ENCODE measurements around the gene ADSL.

The ADSL gene

DNA sequence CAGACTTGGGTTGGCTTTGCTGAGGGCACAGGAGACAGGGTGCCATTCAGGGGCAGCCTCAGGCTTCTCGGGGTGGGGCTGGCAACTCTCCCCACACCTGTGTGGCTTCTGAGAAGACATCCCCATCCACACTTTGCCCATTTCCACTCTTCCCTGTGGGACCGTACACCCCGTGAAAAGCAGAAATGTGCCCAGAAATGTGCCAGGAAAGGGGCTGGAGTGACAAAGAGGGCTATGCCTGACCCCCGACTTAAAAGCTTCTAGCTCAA lies 74.7 kb downstream of the ADSL start:
- H3K79me2 ChIP-seq (ENCODE audit: insufficient read depth, low read length) = no peaks in the 10 kb centered on the region
- no peak overlapping the region for H3K4me3 ChIP-seq (ENCODE audit: low read depth in 1 of 2, low read length in 2 of 2)
- peaks cover 96% of the 10 kb centered on the region for H3K36me3 ChIP-seq (ENCODE audit: insufficient read depth, low read length)
- peaks cover 18% of the 10 kb centered on the region; the same call in 1 of the 2 replicates for H4K20me1 ChIP-seq (ENCODE audit: insufficient read depth, low read length)
- no peak overlapping the region for H3K9ac ChIP-seq (ENCODE audit: low read depth, low read length)
- TF ChIP-seq, protein P1, sequence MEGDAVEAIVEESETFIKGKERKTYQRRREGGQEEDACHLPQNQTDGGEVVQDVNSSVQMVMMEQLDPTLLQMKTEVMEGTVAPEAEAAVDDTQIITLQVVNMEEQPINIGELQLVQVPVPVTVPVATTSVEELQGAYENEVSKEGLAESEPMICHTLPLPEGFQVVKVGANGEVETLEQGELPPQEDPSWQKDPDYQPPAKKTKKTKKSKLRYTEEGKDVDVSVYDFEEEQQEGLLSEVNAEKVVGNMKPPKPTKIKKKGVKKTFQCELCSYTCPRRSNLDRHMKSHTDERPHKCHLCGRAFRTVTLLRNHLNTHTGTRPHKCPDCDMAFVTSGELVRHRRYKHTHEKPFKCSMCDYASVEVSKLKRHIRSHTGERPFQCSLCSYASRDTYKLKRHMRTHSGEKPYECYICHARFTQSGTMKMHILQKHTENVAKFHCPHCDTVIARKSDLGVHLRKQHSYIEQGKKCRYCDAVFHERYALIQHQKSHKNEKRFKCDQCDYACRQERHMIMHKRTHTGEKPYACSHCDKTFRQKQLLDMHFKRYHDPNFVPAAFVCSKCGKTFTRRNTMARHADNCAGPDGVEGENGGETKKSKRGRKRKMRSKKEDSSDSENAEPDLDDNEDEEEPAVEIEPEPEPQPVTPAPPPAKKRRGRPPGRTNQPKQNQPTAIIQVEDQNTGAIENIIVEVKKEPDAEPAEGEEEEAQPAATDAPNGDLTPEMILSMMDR (IDR thresholded peaks at IDR 0.05; ENCODE audit: borderline replicate concordance, extremely low read depth, low read length, poor library complexity, severe bottlenecking) = no peak
- no peak for TF ChIP-seq EZH2 (IDR thresholded peaks at IDR 0.05; ENCODE audit: borderline replicate concordance, low read depth, low read length, severe bottlenecking)
- no peak overlapping the region for H3K4me2 ChIP-seq (ENCODE audit: insufficient read depth, low read length)
- H3K27me3 ChIP-seq (ENCODE audit: insufficient read depth, low read length, poor library complexity) = no peaks in the 10 kb centered on the region
- DNase-seq (no peak), ATAC-seq (ENCODE audit: insufficient read depth, low read depth) (no peak)
- H3K4me1 ChIP-seq (ENCODE audit: insufficient read depth, low read length) = no peaks in the 10 kb centered on the region
- no peak overlapping the region for H2AFZ ChIP-seq (ENCODE audit: low read depth, low read length)
- H3K27ac ChIP-seq (ENCODE audit: low read length) = no peak overlapping the region
- no peaks in the 10 kb centered on the region for H3K9me3 ChIP-seq (ENCODE audit: insufficient read depth, low read length, severe bottlenecking)

DNA sequence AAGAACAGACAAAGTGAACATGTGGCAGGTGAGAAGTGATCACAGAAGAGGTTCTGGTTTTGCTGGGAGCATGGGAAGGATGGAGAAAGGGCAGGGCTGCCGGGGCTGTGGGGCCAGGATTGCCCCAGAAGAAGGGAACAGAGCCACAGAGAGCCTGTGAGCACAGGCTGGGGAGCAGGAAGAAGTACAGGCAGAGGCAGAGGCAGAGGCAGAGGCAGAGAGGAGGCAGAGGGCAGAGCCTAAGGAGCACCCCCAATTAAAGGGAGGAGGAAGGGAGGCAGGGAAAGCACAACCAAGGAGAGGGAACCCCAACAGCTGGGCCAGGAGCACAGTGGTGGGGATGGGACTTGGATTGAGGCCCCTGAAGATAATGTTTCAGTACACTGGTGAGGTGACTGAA lies 75.6 kb downstream of the ADSL start:
- Histone ChIP-seq H3K9ac (ENCODE audit: low read depth, low read length) (no peak overlapping the region), H3K27me3 (ENCODE audit: insufficient read depth, low read length, poor library complexity) (no peaks in the 10 kb centered on the region), H3K9me3 (ENCODE audit: insufficient read depth, low read length, severe bottlenecking) (no peaks in the 10 kb centered on the region), H3K4me2 (ENCODE audit: insufficient read depth, low read length) (no peak overlapping the region), H3K27ac (ENCODE audit: low read length) (no peak overlapping the region), H3K4me3 (ENCODE audit: low read depth in 1 of 2, low read length in 2 of 2) (no peak overlapping the region), H2AFZ (ENCODE audit: low read depth, low read length) (no peak overlapping the region), H3K36me3 (ENCODE audit: insufficient read depth, low read length) (peaks cover 93% of the 10 kb centered on the region), H3K4me1 (ENCODE audit: insufficient read depth, low read length) (no peaks in the 10 kb centered on the region), H4K20me1 (ENCODE audit: insufficient read depth, low read length) (peaks cover 18% of the 10 kb centered on the region; the same call in 1 of the 2 replicates), H3K79me2 (ENCODE audit: insufficient read depth, low read length) (no peaks in the 10 kb centered on the region)
- TF ChIP-seq, protein P1 (IDR thresholded peaks at IDR 0.05; ENCODE audit: borderline replicate concordance, extremely low read depth, low read length, poor library complexity, severe bottlenecking) = no peak
- TF ChIP-seq EZH2 (IDR thresholded peaks at IDR 0.05; ENCODE audit: borderline replicate concordance, low read depth, low read length, severe bottlenecking) = no peak
- ATAC-seq (ENCODE audit: insufficient read depth, low read depth) (no peak), DNase-seq (no peak)

DNA sequence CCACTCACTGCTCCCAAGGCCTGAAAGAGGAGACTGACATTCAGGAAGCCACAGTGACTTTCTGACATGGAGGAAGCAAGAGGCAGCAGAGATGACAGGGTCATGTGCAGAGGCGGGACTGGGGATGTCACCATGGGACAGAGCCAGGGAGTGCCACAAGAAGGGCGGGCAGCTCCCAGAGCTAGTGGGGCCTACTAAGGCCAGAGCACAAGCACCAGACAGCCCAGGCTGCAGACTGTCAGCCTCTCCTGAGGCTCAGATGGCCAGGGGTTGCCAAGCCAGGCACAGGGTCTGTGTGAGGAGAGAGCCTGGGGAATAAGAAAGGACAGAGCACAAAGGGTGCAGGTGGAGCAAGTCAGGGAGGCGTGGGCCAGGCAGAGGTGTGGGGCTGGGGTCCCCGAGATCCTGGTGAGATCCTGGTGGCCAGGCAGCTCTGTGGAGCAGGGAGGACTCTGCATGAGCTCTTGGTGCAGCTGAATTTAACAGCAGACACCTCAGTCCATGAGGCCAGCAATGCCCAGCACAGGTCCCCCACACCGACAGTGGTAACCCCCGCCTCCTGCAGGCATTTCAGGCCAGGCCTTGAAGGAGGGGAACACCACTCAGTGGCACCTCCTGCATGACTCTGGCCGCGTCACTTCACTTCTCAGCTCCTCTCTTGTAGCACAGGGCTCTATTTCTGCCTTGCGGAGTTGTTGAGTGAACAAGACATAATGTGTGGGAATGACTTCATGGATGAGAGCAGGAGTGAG lies 76.4 kb downstream of the ADSL start:
- no peak overlapping the region for H3K4me3 ChIP-seq (ENCODE audit: low read depth in 1 of 2, low read length in 2 of 2)
- H3K4me1 ChIP-seq (ENCODE audit: insufficient read depth, low read length) = no peaks in the 10 kb centered on the region
- H3K27me3 ChIP-seq (ENCODE audit: insufficient read depth, low read length, poor library complexity) = no peaks in the 10 kb centered on the region
- no peaks in the 10 kb centered on the region for H3K79me2 ChIP-seq (ENCODE audit: insufficient read depth, low read length)
- no peak overlapping the region for H3K27ac ChIP-seq (ENCODE audit: low read length)
- no peaks in the 10 kb centered on the region for H3K9me3 ChIP-seq (ENCODE audit: insufficient read depth, low read length, severe bottlenecking)
- no peak overlapping the region for H3K4me2 ChIP-seq (ENCODE audit: insufficient read depth, low read length)
- DNase-seq (no peak), ATAC-seq (ENCODE audit: insufficient read depth, low read depth) (no peak)
- H3K36me3 ChIP-seq (ENCODE audit: insufficient read depth, low read length) = peaks cover 93% of the 10 kb centered on the region
- TF ChIP-seq, protein P1 (IDR thresholded peaks at IDR 0.05; ENCODE audit: borderline replicate concordance, extremely low read depth, low read length, poor library complexity, severe bottlenecking) = no peak
- no peak for TF ChIP-seq EZH2 (IDR thresholded peaks at IDR 0.05; ENCODE audit: borderline replicate concordance, low read depth, low read length, severe bottlenecking)
- H2AFZ ChIP-seq (ENCODE audit: low read depth, low read length) = no peak overlapping the region
- H4K20me1 ChIP-seq (ENCODE audit: insufficient read depth, low read length) = peaks cover 20% of the 10 kb centered on the region; the same call in 1 of the 2 replicates
- no peak overlapping the region for H3K9ac ChIP-seq (ENCODE audit: low read depth, low read length)

Data from DND-41 (cell line).